Measurements from ENCODE around the gene KRT83. TPM values are rescaled to one million over a fixed set of nuclear protein-coding genes. Genes with fewer than 3 reads are reported as not detected.

Gene KRT83
- total and polyA plus RNA-seq, 10 of the 15 experiments (the other 5 are each of a cell fraction or from before 2014, with no cell fraction given) = not detected

DNA sequence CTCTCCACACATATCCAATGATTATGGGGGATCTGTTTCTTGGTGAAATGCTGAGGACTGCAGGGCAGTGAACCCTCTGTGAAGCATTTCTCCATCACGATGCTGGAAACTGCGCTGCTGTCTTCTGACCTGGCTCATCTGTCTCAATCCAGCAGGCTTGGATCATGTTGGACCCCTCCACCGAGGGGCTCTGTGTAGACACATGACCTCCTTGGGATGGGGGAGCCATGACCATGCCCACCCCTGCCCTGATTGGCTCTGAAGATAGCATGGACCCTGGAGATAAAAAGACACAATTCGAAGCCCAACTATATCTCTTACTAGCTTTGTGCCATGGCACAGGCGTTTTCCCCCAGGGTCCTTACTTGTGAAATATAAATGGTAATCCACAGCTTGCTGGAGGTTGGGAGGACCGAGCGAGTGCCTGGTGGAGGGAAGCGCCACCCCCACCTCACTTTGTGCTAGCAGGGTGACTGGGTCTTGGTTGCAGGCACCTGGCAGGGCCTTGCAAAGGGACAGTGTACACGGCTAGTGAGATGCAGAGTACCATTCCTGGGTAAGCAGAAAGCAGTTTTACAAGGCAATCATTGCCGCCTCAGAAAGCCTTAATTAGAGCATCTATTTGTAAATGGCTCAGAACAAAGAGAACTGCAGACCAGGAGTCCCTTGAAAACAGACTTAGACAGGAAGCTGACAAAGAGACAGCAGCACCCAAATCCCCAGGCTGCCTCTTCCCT is 2.4 kb upstream of the KRT83 start:
- Histone ChIP-seq H3K4me3 (no peak overlapping the region), H3K27me3 (replicated peaks in 1 of 2; ENCODE audit: control insufficient read depth in 2 of 2, insufficient read depth in 2 of 2, low read length in 1 of 2) (peaks cover 3 to 6% of the 10 kb centered on the region in 2 experiments), H3K36me3 (ENCODE audit: control insufficient read depth in 2 of 2, insufficient read depth in 2 of 2, low read length in 1 of 2) (no peaks in the 10 kb centered on the region), H4K20me1 (ENCODE audit: control insufficient read depth, insufficient read depth) (no peaks in the 10 kb centered on the region), H2AFZ (ENCODE audit: control insufficient read depth, low read depth, low read length) (no peak overlapping the region), H3K9ac (ENCODE audit: control insufficient read depth, insufficient read depth, low read length) (no peak overlapping the region), H3K27ac (ENCODE audit: control insufficient read depth, insufficient read depth) (no peak overlapping the region), H3K4me2 (ENCODE audit: control insufficient read depth, insufficient read depth) (no peak overlapping the region), H3K9me3 (replicated peaks; ENCODE audit: control insufficient read depth, insufficient read depth, low read length) (no peaks in the 10 kb centered on the region), H3K4me1 (ENCODE audit: control insufficient read depth, insufficient read depth, low read length) (peaks cover 7% of the 10 kb centered on the region), H3K79me2 (ENCODE audit: control insufficient read depth, insufficient read depth, low read length) (no peaks in the 10 kb centered on the region)
- TF ChIP-seq RELA (IDR thresholded peaks at IDR 0.05; ENCODE audit: borderline replicate concordance, partially characterized antibody) (no peak), CBX3 (IDR thresholded peaks at IDR 0.05; ENCODE audit: borderline replicate concordance, low read depth) (no peak), TBL1XR1 (IDR thresholded peaks at IDR 0.05; ENCODE audit: low read depth, low read length) (no peak), KAT2A (conservative IDR thresholded peaks at IDR 0.05; ENCODE audit: control insufficient read depth, low read depth, low read length) (no peak), ATF7 (IDR thresholded peaks at IDR 0.05; ENCODE audit: low read depth) (no peak), ZNF274 (IDR thresholded peaks at IDR 0.05; ENCODE audit: insufficient read depth, insufficient read length) (no peak)
- TF ChIP-seq, protein P1, sequence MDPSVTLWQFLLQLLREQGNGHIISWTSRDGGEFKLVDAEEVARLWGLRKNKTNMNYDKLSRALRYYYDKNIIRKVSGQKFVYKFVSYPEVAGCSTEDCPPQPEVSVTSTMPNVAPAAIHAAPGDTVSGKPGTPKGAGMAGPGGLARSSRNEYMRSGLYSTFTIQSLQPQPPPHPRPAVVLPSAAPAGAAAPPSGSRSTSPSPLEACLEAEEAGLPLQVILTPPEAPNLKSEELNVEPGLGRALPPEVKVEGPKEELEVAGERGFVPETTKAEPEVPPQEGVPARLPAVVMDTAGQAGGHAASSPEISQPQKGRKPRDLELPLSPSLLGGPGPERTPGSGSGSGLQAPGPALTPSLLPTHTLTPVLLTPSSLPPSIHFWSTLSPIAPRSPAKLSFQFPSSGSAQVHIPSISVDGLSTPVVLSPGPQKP (IDR thresholded peaks at IDR 0.05; ENCODE audit: low read depth, low read length) = no peak
- TF ChIP-seq, protein P2, sequence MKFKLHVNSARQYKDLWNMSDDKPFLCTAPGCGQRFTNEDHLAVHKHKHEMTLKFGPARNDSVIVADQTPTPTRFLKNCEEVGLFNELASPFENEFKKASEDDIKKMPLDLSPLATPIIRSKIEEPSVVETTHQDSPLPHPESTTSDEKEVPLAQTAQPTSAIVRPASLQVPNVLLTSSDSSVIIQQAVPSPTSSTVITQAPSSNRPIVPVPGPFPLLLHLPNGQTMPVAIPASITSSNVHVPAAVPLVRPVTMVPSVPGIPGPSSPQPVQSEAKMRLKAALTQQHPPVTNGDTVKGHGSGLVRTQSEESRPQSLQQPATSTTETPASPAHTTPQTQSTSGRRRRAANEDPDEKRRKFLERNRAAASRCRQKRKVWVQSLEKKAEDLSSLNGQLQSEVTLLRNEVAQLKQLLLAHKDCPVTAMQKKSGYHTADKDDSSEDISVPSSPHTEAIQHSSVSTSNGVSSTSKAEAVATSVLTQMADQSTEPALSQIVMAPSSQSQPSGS (IDR thresholded peaks at IDR 0.05; ENCODE audit: low read length) = no peak
- TF ChIP-seq, protein P3, sequence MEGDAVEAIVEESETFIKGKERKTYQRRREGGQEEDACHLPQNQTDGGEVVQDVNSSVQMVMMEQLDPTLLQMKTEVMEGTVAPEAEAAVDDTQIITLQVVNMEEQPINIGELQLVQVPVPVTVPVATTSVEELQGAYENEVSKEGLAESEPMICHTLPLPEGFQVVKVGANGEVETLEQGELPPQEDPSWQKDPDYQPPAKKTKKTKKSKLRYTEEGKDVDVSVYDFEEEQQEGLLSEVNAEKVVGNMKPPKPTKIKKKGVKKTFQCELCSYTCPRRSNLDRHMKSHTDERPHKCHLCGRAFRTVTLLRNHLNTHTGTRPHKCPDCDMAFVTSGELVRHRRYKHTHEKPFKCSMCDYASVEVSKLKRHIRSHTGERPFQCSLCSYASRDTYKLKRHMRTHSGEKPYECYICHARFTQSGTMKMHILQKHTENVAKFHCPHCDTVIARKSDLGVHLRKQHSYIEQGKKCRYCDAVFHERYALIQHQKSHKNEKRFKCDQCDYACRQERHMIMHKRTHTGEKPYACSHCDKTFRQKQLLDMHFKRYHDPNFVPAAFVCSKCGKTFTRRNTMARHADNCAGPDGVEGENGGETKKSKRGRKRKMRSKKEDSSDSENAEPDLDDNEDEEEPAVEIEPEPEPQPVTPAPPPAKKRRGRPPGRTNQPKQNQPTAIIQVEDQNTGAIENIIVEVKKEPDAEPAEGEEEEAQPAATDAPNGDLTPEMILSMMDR (IDR thresholded peaks at IDR 0.05 in 2 of 3, conservative IDR thresholded peaks at IDR 0.05 in 1 of 3; ENCODE audit: control insufficient read depth in 2 of 3, extremely low read depth in 1 of 3, insufficient read depth in 1 of 3, low read depth in 3 of 3, low read length in 3 of 3) = no peak
- ChIA-PET SMC1A (ENCODE audit: uncharacterized antibody, unreplicated experiment) (no interaction called here), CTCF (interaction anchor here (1.2 kb wide), 1 partner anchor 38 kb away, joined by 3 read pairs; no protein-coding TSS in a partner anchor), POLR2A (no interaction called here), RAD21 (ENCODE audit: unreplicated experiment) (no interaction called here)
- DNase-seq (ENCODE audit: low read depth, low spot score) (no peak), ATAC-seq (no peak), FAIRE-seq (no peak)
- no TSS peak for BruUV-seq (replicated peaks)
- intact Hi-C loops (cut with micrococcal nuclease; ENCODE audit: unreplicated experiment) = loop anchor here (10.0 kb wide), 1 partner anchor 109 kb away; no protein-coding TSS in a partner anchor
- in situ Hi-C loops (cut with MboI) = loop anchor here (10.0 kb wide), 1 partner anchor 169 kb away; no protein-coding TSS in a partner anchor
- 25% methylated on average over 10 of the region's 10 CpGs for WGBS (ENCODE audit: insufficient coverage, insufficient replicate concordance, low lambda C conversion rate, missing lambda C conversion rate)

Measured in GM12878 (cell line).